HCT116 (cell line): ENCODE data around the gene TXNDC11. TPM values are rescaled to one million over a fixed set of nuclear protein-coding genes. Genes with fewer than 3 reads are reported as not detected.

Experiments used
- ATAC-seq: fragments of 200-7000 bp; cut with Tn5 transposase; 2 replicates; pipeline ENCODE4 v1.9.1; 2020; ENCODE audit warnings: mild to moderate bottlenecking, moderate library complexity
- BruUV-seq: library from RNA; stranded (reverse); fragments of 400-500 nt; replicated peaks from 2 replicates; lab custom pipeline; 2021; lab: Mats Ljungman, UMichigan
- CTCF ChIA-PET: fragments of 300-600 bp; sonication (Branson Sonifier 250); formaldehyde crosslinking; loops from one replicate; lab custom pipeline; 2021; ENCODE audit warnings: antibody characterized with exemption; lab: Charles Lee
- POLR2A ChIA-PET: fragments of 300-600, 350-600 bp; sonication (Branson Sonifier 250); formaldehyde crosslinking; loops from one replicate; lab custom pipeline; 2021; ENCODE audit warnings: antibody characterized with exemption; lab: Charles Lee
- RAD21 ChIA-PET, 2 experiments: fragments of 300-600 bp; sonication (Branson Sonifier 250); formaldehyde crosslinking; loops; one replicate each; lab custom pipeline; 2023; ENCODE audit warnings: low total read pairs in 2 of 2; ENCODE audit not compliant: uncharacterized antibody in 2 of 2, unreplicated experiment in 2 of 2, low non-redundant PET in 1 of 2; lab: Charles Lee
- DNase-seq: peaks from one replicate; pipeline ENCODE4 v3.0.0-alpha.2; 2010; ENCODE audit warnings: low read depth, low spot score
- H2AFZ ChIP-seq: fragments of 200-600 bp; shearing (Covaris generic), sonication (generic); 2 replicates; pipeline ENCODE4 v1.6.1; 2017; ENCODE audit warnings: low read depth, mixed run types, mixed read lengths, antibody characterized with exemption, low read length; ENCODE audit not compliant: poor library complexity, severe bottlenecking
- H3K27ac ChIP-seq: 2 replicates; pipeline ENCODE4 v1.5.1; 2012; ENCODE audit warnings: low read depth, low read length
- H3K27me3 ChIP-seq: fragments of 200-600 bp; sonication (generic); 2 replicates; pipeline ENCODE4 v1.6.1; 2016; ENCODE audit warnings: mixed run types, low read length, mixed read lengths; ENCODE audit not compliant: insufficient read depth
- H3K36me3 ChIP-seq, 2 experiments: fragments of 200-500 bp in 1 of 2; fragments of 200-600 bp in 1 of 2; sonication (Bioruptor generic) in 1 of 2; sonication (generic) in 1 of 2; 2 replicates each; pipeline versions ENCODE4 v1.5.1 to v1.6.1; 2014 to 2016; ENCODE audit warnings: low read length in 2 of 2, inconsistent platforms in 1 of 2, mixed read lengths in 1 of 2, mixed run types in 1 of 2; ENCODE audit not compliant: insufficient read depth in 2 of 2, control insufficient read depth in 1 of 2
- H3K4me1 ChIP-seq, 2 experiments: fragments of 200-600 bp in 1 of 2; sonication (generic) in 1 of 2; 2 replicates each; pipeline versions ENCODE4 v1.5.1 to v1.6.1; 2012 to 2017; ENCODE audit warnings: low read length in 2 of 2, inconsistent platforms in 1 of 2, mild to moderate bottlenecking in 1 of 2, mixed read lengths in 1 of 2, mixed run types in 1 of 2, moderate library complexity in 1 of 2; ENCODE audit not compliant: insufficient read depth in 2 of 2, control insufficient read depth in 1 of 2
- H3K4me2 ChIP-seq: fragments of 200-600 bp; sonication (generic); 2 replicates; pipeline ENCODE4 v1.6.1; 2017; ENCODE audit warnings: mixed run types, low read length, mixed read lengths
- H3K4me3 ChIP-seq, 2 experiments: fragments of 200-600 bp in 1 of 2; sonication (generic) in 1 of 2; replicated peaks in 1 of 2; 2 replicates each; pipeline ENCODE4 v1.5.1; 2011 to 2016; ENCODE audit warnings: low read length in 2 of 2, control low read depth in 1 of 2, low read depth in 1 of 2, mild to moderate bottlenecking in 1 of 2, mixed read lengths in 1 of 2, mixed run types in 1 of 2
- H3K79me2 ChIP-seq: fragments of 200-600 bp; sonication (generic); 2 replicates; pipeline ENCODE4 v1.6.1; 2017; ENCODE audit warnings: mild to moderate bottlenecking, mixed run types, low read length, moderate library complexity, mixed read lengths; ENCODE audit not compliant: insufficient read depth
- H3K9ac ChIP-seq: fragments of 200-600 bp; sonication (generic); 2 replicates; pipeline ENCODE4 v1.6.1; 2016; ENCODE audit warnings: low read length, mixed read lengths
- H3K9me2 ChIP-seq: fragments of 200-600 bp; sonication (generic), shearing (Covaris generic); 2 replicates; pipeline ENCODE4 v1.6.1; 2017; ENCODE audit warnings: mixed run types, mild to moderate bottlenecking, moderate library complexity; ENCODE audit not compliant: insufficient read depth
- H3K9me3 ChIP-seq, 2 experiments: fragments of 200-500 bp in 1 of 2; fragments of 200-600 bp in 1 of 2; sonication (Bioruptor generic) in 1 of 2; sonication (generic) in 1 of 2; 2 replicates each; pipeline ENCODE4 v1.6.1; 2014 to 2017; ENCODE audit warnings: low read length in 2 of 2, mixed read lengths in 2 of 2, inconsistent platforms in 1 of 2, low read depth in 1 of 2, mild to moderate bottlenecking in 1 of 2, mixed run types in 1 of 2, moderate library complexity in 1 of 2; ENCODE audit not compliant: control insufficient read depth in 1 of 2, insufficient read depth in 1 of 2
- H4K20me1 ChIP-seq: fragments of 200-600 bp; sonication (generic), shearing (Covaris generic); 2 replicates; pipeline ENCODE4 v1.6.1; 2017; ENCODE audit warnings: mixed run types, mild to moderate bottlenecking, moderate library complexity; ENCODE audit not compliant: insufficient read depth
- ATF3 ChIP-seq: IDR thresholded peaks from 2 replicates; pipeline ENCODE4 v1.6.1; 2012
- CBX3 ChIP-seq: IDR thresholded peaks from 2 replicates; pipeline ENCODE4 v1.6.1; 2012; ENCODE audit warnings: low read depth
- CEBPB ChIP-seq: IDR thresholded peaks from 2 replicates; pipeline ENCODE4 v1.6.1; 2012; ENCODE audit warnings: low read depth
- EGR1 ChIP-seq: IDR thresholded peaks from 2 replicates; pipeline ENCODE4 v1.6.1; 2012; ENCODE audit warnings: low read depth
- ELF1 ChIP-seq: IDR thresholded peaks from 2 replicates; pipeline ENCODE4 v1.6.1; 2012; ENCODE audit warnings: low read depth, borderline replicate concordance
- EZH2 ChIP-seq: fragments of 200-600 bp; sonication (generic); IDR thresholded peaks from 2 replicates; pipeline ENCODE4 v1.6.1; 2017; ENCODE audit warnings: antibody characterized with exemption, mixed run types
- EZH2phosphoT487 ChIP-seq: fragments of 200-600 bp; IDR thresholded peaks from 2 replicates; pipeline ENCODE4 v1.6.1; 2018; ENCODE audit warnings: antibody characterized with exemption, borderline replicate concordance
- JUND ChIP-seq: IDR thresholded peaks from 2 replicates; pipeline ENCODE4 v1.6.1; 2012
- MAX ChIP-seq: IDR thresholded peaks from 2 replicates; pipeline ENCODE4 v1.6.1; 2012
- POLR2A ChIP-seq: IDR thresholded peaks from 2 replicates; pipeline ENCODE4 v1.7.0; 2011; ENCODE audit warnings: borderline replicate concordance; ENCODE audit not compliant: insufficient read depth, insufficient read length; ENCODE audit errors: extremely low read depth
- POLR2AphosphoS5 ChIP-seq: IDR thresholded peaks from 2 replicates; pipeline ENCODE4 v1.6.1; 2011; ENCODE audit warnings: mild to moderate bottlenecking, low read depth, low read length, moderate library complexity
- RAD21 ChIP-seq: IDR thresholded peaks from 2 replicates; pipeline ENCODE4 v1.6.1; 2012; ENCODE audit warnings: low read depth, mild to moderate bottlenecking
- SRF ChIP-seq: IDR thresholded peaks from 2 replicates; pipeline ENCODE4 v1.6.1; 2012; ENCODE audit warnings: low read depth
- ZFX ChIP-seq: fragments of 450-650 bp; IDR thresholded peaks from 2 replicates; pipeline ENCODE4 v1.6.1; 2017
- ZNF274 ChIP-seq: fragments of 200-500 bp; sonication (Bioruptor generic); IDR thresholded peaks from 2 replicates; pipeline ENCODE4 v1.6.1; 2014; ENCODE audit warnings: mild to moderate bottlenecking, low read depth, low read length, inconsistent platforms
- intact Hi-C: fragments of 100-400 bp; cut with micrococcal nuclease; formaldehyde crosslinking; loops from 2 replicates; pipeline ENCODE4 v1.10.0; 2022
- total RNA-seq: library from RNA; stranded (reverse); gene quantifications from one replicate; pipeline ENCODE4 v1.2.1, GENCODE V29; 2021; ENCODE audit not compliant: unreplicated experiment
- TF ChIP-seq, protein P1 (sequence below), 3 experiments: fragments of 200-600 bp in 1 of 3; sonication (generic) in 1 of 3; IDR thresholded peaks in 2 of 3; conservative IDR thresholded peaks in 1 of 3; 2 replicates each; pipeline ENCODE4 v1.5.1; 2012 to 2017; ENCODE audit warnings: low read depth in 2 of 3, low read length in 2 of 3, antibody characterized with exemption in 1 of 3, borderline replicate concordance in 1 of 3, control low read depth in 1 of 3, mild to moderate bottlenecking in 1 of 3, mixed read lengths in 1 of 3, mixed run types in 1 of 3, moderate library complexity in 1 of 3; ENCODE audit not compliant: insufficient read depth in 1 of 3

Gene TXNDC11
- total RNA-seq, 1 experiment from 2014 or later = 26.8 TPM

GRCh38 chr16:11708421-11708820 is 34.2 kb downstream of the TXNDC11 start:
- no TSS peak for BruUV-seq

GRCh38 chr16:11707679-11708197 is 34.9 kb downstream of the TXNDC11 start:
- POLR2A ChIA-PET = interaction anchor here (0.8 kb wide), 1 partner anchor 11 kb away, joined by 3 read pairs; no protein-coding TSS in a partner anchor
- TF ChIP-seq POLR2AphosphoS5 (no peak), JUND (no peak), MAX (no peak), ATF3 (no peak), POLR2A (no peak), EZH2phosphoT487 (no peak), EGR1 (no peak), ELF1 (no peak), CBX3 (no peak), ZFX (no peak), CEBPB (no peak), ZNF274 (no peak)
- TF ChIP-seq, protein P1, sequence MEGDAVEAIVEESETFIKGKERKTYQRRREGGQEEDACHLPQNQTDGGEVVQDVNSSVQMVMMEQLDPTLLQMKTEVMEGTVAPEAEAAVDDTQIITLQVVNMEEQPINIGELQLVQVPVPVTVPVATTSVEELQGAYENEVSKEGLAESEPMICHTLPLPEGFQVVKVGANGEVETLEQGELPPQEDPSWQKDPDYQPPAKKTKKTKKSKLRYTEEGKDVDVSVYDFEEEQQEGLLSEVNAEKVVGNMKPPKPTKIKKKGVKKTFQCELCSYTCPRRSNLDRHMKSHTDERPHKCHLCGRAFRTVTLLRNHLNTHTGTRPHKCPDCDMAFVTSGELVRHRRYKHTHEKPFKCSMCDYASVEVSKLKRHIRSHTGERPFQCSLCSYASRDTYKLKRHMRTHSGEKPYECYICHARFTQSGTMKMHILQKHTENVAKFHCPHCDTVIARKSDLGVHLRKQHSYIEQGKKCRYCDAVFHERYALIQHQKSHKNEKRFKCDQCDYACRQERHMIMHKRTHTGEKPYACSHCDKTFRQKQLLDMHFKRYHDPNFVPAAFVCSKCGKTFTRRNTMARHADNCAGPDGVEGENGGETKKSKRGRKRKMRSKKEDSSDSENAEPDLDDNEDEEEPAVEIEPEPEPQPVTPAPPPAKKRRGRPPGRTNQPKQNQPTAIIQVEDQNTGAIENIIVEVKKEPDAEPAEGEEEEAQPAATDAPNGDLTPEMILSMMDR (IDR thresholded peaks at IDR 0.05 in 2 of 3, conservative IDR thresholded peaks at IDR 0.05 in 1 of 3; ENCODE audit: borderline replicate concordance in 1 of 3, insufficient read depth in 1 of 3, low read depth in 2 of 3, low read length in 2 of 3) = no peak
- RAD21 ChIA-PET = no interaction called here
- CTCF ChIA-PET = interaction anchor here (1.6 kb wide), 1 partner anchor 10 kb away, joined by 5 read pairs; no protein-coding TSS in a partner anchor
- peaks cover 8% of the 10 kb centered on the region; the same call in 1 of the 2 replicates for H3K79me2 ChIP-seq
- H3K4me3 ChIP-seq = no peak overlapping the region
- ATAC-seq = no peak
- H3K9me3 ChIP-seq = no peaks in the 10 kb centered on the region
- H3K27ac ChIP-seq = no peak overlapping the region
- no peaks in the 10 kb centered on the region for H3K9me2 ChIP-seq
- no peak for DNase-seq
- no peak overlapping the region for H3K9ac ChIP-seq
- no peaks in the 10 kb centered on the region for H4K20me1 ChIP-seq
- intact Hi-C loops = no loop called here
- H3K4me1 ChIP-seq = no peaks in the 10 kb centered on the region
- no TSS peak for BruUV-seq
- no peaks in the 10 kb centered on the region for H3K27me3 ChIP-seq
- no peak overlapping the region for H3K4me2 ChIP-seq
- no peak overlapping the region for H2AFZ ChIP-seq
- H3K36me3 ChIP-seq = no peaks in the 10 kb centered on the region

More at GRCh38 chr16:11708421-11708820, 34.2 kb downstream of the TXNDC11 start:
- H3K27me3 ChIP-seq = no peaks in the 10 kb centered on the region
- ATAC-seq (no peak), DNase-seq (no peak)
- ChIA-PET CTCF (interaction anchor here (1.6 kb wide), 1 partner anchor 10 kb away, joined by 5 read pairs; no protein-coding TSS in a partner anchor), POLR2A (no interaction called here), RAD21 (no interaction called here)
- H3K9ac ChIP-seq = no peak overlapping the region
- no peaks in the 10 kb centered on the region for H3K9me3 ChIP-seq
- no peaks in the 10 kb centered on the region for H4K20me1 ChIP-seq
- H3K4me2 ChIP-seq = no peak overlapping the region
- no peaks in the 10 kb centered on the region for H3K36me3 ChIP-seq
- no peaks in the 10 kb centered on the region for H3K9me2 ChIP-seq
- H3K4me3 ChIP-seq = no peak overlapping the region
- TF ChIP-seq SRF (no peak), EZH2 (no peak), MAX (no peak), RAD21 (no peak)
- peaks cover 8% of the 10 kb centered on the region; the same call in 1 of the 2 replicates for H3K79me2 ChIP-seq
- no peak overlapping the region for H2AFZ ChIP-seq
- H3K4me1 ChIP-seq = no peaks in the 10 kb centered on the region
- no peak overlapping the region for H3K27ac ChIP-seq
- intact Hi-C loops = no loop called here
